Measurements from ENCODE around the gene MYCBP. TPM values are rescaled to one million over a fixed set of nuclear protein-coding genes. Genes with fewer than 3 reads are reported as not detected.

The MYCBP gene
- total RNA-seq, 1 experiment from 2014 or later, result 33.1 TPM

DNA sequence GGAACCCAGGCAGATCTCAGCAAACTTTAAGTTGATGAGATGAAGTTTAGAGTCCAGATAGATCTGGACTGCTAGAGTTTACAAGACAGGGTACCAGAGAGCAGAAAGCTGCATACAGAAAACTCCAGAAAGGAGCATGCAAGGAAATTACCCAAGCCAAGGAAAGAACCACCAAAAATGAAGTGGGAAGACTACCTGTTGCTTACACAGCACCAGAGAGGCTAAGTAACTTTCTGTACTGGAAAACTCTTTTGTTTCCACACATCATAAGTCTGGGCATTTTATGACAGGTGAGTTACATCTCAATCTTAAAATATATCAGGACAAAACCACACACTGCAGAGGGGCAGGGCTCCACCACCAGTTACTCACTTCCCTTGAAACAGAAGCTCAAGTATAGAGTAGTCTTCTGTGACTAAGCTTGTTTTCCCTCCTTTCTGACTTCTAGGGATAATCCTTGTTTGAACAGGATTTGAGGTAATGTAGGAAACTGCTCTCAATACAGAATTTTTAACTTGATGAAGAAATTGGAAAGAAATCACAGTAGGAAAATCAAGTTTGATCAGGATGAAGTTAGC lies 25.6 kb upstream of the MYCBP start:
- H3K14ac ChIP-seq (ENCODE audit: insufficient read depth, low read length), result no peak overlapping the region
- no peaks in the 10 kb centered on the region for H3K9me3 Mint-ChIP-seq
- H3K4me1 Mint-ChIP-seq, result no peaks in the 10 kb centered on the region
- no peaks in the 10 kb centered on the region for H3K79me1 ChIP-seq (ENCODE audit: insufficient read depth, low read depth, low read length, poor library complexity, severe bottlenecking)
- H2BK12ac ChIP-seq (ENCODE audit: insufficient read length, low read depth, low read length), result no peak overlapping the region
- no peak overlapping the region for H3K18ac ChIP-seq (ENCODE audit: insufficient read length, low read depth, low read length)
- no peak overlapping the region for H3K9ac ChIP-seq (ENCODE audit: extremely low read depth, insufficient read length, low read length)
- no peaks in the 10 kb centered on the region for H3K36me3 Mint-ChIP-seq (ENCODE audit: insufficient read depth in 1 of 3, low read depth in 3 of 3)
- H3K56ac ChIP-seq (ENCODE audit: insufficient read length, low read depth, low read length), result no peak overlapping the region
- H3K4me1 ChIP-seq (ENCODE audit: insufficient read depth, low read length), result no peaks in the 10 kb centered on the region
- H4K5ac ChIP-seq (ENCODE audit: insufficient read length, low read depth, low read length), result no peak overlapping the region
- no peak overlapping the region for H3K4me2 ChIP-seq (ENCODE audit: insufficient read depth, insufficient read length, low read length)
- H3T11ph ChIP-seq (ENCODE audit: low read length), result no peak overlapping the region
- no peaks in the 10 kb centered on the region for H3K23me2 ChIP-seq (ENCODE audit: insufficient read length, low read depth, low read length, poor library complexity, severe bottlenecking)
- TF ChIP-seq, protein P1, sequence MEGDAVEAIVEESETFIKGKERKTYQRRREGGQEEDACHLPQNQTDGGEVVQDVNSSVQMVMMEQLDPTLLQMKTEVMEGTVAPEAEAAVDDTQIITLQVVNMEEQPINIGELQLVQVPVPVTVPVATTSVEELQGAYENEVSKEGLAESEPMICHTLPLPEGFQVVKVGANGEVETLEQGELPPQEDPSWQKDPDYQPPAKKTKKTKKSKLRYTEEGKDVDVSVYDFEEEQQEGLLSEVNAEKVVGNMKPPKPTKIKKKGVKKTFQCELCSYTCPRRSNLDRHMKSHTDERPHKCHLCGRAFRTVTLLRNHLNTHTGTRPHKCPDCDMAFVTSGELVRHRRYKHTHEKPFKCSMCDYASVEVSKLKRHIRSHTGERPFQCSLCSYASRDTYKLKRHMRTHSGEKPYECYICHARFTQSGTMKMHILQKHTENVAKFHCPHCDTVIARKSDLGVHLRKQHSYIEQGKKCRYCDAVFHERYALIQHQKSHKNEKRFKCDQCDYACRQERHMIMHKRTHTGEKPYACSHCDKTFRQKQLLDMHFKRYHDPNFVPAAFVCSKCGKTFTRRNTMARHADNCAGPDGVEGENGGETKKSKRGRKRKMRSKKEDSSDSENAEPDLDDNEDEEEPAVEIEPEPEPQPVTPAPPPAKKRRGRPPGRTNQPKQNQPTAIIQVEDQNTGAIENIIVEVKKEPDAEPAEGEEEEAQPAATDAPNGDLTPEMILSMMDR (conservative IDR thresholded peaks at IDR 0.05), result no peak
- H3K4ac ChIP-seq (ENCODE audit: low read depth, low read length), result no peak overlapping the region
- H3K27me3 ChIP-seq (ENCODE audit: insufficient read depth, low read length), result no peaks in the 10 kb centered on the region
- no peak overlapping the region for H2BK5ac ChIP-seq (ENCODE audit: insufficient read length, low read length)
- H4K91ac ChIP-seq (ENCODE audit: insufficient read length, low read depth, low read length), result no peak overlapping the region
- no peak overlapping the region for H2AFZ ChIP-seq (ENCODE audit: low read length)
- no peaks in the 10 kb centered on the region for H3K79me2 ChIP-seq (ENCODE audit: insufficient read depth, low read length)
- H3K4me3 Mint-ChIP-seq, result no peak overlapping the region
- H2BK20ac ChIP-seq (ENCODE audit: low read depth, low read length, poor library complexity, severe bottlenecking), result no peak overlapping the region
- no peak for DNase-seq
- no peak overlapping the region for H3K27ac ChIP-seq (ENCODE audit: insufficient read length, low read depth, low read length)
- no peak overlapping the region for H2BK15ac ChIP-seq (ENCODE audit: low read depth, low read length)
- H4K20me1 ChIP-seq (ENCODE audit: control insufficient read depth, insufficient read depth, insufficient read length), result no peaks in the 10 kb centered on the region
- no peak overlapping the region for H4K8ac ChIP-seq (replicated peaks; ENCODE audit: insufficient read length, low read depth, low read length)
- H3K9me3 ChIP-seq (ENCODE audit: control insufficient read depth, low read depth, low read length), result no peaks in the 10 kb centered on the region
- no peak overlapping the region for H3K27ac Mint-ChIP-seq
- no peak overlapping the region for H2BK120ac ChIP-seq (ENCODE audit: low read depth, low read length, poor library complexity, severe bottlenecking)
- no peak overlapping the region for H2AK5ac ChIP-seq (ENCODE audit: insufficient read length, low read length)
- no peak overlapping the region for H3K23ac ChIP-seq (ENCODE audit: insufficient read length, low read depth, low read length)
- no peaks in the 10 kb centered on the region for H3K27me3 Mint-ChIP-seq (ENCODE audit: low read depth)
